Right lung (tissue), 5 donors: ENCODE results near the gene BMPR1B. TPM values are rescaled to one million over a fixed set of nuclear protein-coding genes. Genes with fewer than 3 reads are reported as not detected.

Experiments
- DNase-seq, 2 donors: peaks; one replicate each; pipeline ENCODE4 v3.0.0-alpha.2; 2013
- polyA plus RNA-seq, 5 donors: library from polyadenylated mRNA; unstranded; fragments of 120-200 nt; gene quantifications; one replicate each; pipeline versions ENCODE4 v1.2.1 to v1.2.3, GENCODE V29; 2013; ENCODE audit warnings: inconsistent platforms in 1 of 5, low replicate concordance in 1 of 5; ENCODE audit not compliant: insufficient read length in 5 of 5, insufficient read depth in 1 of 5

Gene BMPR1B
- polyA plus RNA-seq, 5 donors, result 0.73 to 1.8 (median 1.1) TPM

DNA sequence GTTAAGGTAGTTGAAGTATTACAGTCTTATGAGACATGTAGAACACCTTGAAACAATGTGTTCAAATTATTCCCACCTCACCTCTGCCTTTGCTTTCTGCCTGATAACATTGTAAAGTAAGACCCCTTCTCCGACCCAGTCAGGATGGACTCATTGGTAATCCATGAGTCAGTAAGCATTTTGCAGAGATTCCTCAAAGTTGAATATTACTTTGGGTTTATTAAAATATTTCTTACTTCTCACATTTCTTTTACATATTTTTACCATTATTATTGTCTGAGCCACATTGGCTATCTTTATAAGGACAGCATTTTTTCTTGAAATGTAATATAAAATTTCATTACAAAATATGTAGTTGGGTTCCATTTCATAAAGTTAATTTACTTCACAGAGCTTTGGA is 201.6 kb downstream of the BMPR1B start:
- no peak for DNase-seq

DNA sequence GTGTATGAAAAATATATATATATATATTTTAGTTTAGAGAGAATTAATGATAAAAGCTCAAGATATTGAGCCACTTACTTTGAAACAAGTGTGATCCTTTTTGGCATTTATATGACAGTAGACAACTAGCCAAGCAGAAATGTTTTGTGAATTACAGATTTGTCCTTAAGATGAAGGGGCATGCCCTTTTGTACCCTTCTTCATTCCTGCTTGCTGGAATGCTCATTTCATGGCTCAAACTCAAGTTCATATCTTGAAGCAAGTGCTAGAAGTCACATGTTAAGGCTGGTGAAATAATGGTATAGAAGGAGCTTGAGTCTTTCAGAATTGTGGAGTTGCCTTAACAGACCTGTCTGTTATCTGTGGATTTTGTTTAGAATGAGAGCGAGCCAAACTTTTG is 203.0 kb downstream of the BMPR1B start:
- DNase-seq, result no peak

DNA sequence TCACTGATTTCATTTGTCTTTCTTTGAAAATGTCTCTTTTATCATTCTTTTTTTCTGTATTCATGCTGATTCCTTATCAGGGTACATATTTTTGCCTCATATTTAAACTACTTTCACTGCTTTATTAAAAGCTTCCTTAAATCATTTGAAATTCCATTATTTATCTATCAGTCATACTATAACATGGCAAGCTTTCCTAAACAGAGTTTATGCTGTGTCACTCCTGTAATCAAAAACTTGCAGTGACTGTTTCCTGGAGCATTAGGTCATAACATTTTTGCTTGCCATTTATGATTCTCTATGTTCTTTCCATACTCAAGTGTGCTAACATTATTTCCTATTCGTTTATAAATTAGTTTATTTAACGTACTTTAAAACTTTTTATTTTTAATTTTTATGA is 203.7 kb downstream of the BMPR1B start:
- no peak for DNase-seq

DNA sequence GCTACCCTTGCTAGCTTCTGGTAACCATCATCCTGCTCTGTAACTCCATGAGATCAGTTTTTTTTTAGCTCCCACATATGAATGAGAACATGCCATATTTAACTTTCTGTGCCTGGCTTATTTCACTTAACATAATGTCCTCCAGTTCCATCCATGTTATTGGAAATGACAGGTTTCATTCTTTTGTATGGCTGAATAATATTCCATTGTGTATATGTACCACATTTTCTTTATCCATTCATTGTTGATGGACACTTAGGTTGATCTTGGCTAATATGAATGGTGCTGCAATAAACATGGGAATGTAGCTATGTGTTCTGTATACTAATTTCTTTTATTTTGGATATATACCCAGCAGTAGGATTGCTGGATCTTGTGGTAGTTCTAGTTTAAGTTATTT is 204.7 kb downstream of the BMPR1B start:
- DNase-seq, result no peak

DNA sequence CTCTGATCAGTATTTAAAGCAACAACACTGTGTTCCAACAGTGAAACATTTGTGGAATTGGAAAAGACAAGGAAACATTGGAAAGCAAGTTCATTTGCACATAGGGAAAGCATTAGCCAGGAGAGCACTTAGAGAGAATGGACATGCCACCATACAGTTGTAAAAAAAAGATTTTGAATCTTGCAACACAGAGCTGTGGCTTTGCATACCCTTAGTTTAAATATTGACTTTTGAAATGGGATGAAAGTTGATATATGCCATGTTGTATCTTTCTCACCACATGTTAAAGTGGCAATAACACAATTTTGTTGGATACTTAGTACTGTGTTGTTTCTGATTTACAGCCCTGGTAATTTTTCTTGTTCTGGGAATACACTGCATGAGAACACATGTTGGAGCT is 208.1 kb downstream of the BMPR1B start:
- DNase-seq, result no peak

DNA sequence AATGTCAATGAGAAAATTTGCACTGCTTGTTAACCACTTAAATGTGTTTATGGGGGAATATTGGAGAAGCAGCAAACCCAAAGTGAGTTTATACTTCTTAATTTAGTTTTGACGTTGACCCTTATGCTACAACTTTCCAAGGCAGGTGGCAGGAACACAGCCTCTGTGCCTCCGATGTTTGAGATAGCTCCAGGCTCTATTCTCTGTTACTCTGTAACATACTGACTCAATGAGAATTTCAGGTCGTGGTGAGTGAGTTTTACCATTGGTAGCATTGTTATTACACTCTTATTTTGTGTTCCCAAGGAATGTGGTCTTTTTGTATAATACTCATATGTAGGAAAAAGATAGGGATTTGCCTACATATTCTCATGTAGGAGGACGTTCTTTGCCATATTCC is 210.7 kb downstream of the BMPR1B start:
- DNase-seq, result no peak

DNA sequence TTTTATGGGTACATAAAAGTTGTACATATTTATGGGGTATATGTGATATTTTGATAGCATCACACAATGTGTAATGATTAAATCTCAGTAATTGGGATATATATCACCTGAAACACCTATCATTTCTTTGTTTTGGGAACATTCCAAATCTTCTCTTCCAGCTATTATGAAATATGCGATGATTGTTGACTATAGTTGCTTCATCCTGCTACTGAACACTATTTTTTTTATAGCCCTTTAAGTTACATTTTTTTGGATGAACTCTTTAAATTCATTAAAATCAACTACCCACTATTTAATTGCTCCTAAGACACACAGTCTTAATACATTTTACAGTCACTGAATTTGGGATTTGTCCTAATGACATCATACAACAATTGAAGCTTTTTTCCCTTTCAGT is 212.9 kb downstream of the BMPR1B start:
- DNase-seq, result no peak

DNA sequence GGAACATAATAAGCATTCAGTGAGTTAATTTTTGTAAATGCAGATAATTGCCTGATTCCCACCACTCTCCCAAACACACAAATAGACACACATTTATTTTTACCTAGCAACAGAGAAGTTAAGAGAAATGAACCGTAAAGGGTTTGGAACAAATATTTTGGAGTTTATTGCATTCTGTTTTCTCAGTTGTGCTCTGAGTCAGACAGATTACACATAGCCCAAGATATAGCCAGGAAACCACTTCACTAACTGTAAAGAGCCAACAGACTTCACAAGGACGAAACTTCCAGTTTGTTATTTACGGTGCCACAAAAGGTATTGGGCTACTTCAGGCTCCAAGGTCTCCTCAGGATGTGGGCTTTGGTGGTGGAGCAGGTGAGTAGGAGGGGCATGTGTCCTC is 217.0 kb downstream of the BMPR1B start:
- DNase-seq, result no peak

DNA sequence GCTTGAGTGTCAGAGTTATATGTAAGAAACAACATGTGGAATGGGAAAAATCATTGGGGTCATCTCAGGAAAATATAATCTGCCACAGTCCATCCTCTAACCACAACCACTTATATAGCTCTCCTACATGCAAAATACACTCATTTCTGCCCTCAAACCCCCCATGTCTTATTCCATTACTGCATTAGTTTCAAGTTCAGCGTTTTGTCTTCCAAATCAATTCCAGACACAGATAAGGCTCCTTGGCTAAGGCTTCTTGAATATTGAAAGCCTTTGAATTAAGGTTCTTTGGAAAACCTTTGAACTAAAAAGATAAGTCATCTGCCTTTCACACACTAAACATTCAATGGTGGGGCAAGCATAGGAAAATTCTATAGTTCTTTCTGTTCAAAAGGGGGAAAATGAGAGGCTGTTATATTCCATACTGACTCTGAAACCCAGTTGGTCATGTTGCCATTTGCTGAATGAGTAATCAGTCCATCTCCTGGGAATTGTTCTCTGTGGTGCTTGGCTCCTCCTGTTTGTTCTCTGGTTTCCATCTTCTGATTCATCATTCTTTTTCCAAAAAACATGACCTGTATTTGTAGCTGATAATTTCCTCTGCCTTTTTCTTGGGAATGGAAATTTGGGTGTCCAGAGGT is 218.7 kb downstream of the BMPR1B start:
- no peak for DNase-seq

DNA sequence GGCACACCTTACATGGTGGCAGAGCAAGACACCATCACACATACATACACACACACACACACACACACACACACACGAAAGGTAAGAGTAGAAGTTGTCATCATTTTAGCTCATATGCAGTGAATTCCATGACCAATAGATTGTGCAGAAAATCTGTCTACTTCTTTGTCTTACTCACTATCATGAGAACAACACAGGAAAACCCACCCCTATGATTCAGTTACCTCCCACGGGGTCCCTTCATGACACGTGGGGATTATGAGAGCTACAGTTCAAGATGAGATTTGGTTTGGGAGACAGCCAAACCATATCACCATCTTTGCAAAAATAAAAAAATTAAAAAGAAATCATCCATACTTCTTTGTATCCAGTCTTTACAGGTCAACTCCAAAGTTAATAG is 221.1 kb downstream of the BMPR1B start:
- no peak for DNase-seq

DNA sequence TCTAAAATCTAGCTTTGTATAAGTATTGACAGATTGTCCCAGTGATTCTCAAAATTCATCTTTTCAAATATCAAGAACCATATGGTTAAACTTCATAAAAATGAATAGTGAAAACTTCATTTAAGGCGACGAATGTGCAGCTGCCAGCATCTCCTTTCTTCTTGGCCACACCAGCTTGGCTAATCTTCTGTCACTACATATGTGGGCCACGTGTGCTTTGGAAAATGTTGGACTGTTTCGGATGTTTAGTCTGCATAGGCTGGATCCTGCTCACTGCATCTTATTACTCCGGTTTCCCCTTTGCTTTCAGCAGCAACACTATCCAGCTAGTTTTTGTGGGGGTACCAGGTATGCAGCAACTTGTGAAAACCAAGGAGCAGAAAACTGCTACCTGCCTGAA is 221.9 kb downstream of the BMPR1B start:
- no peak for DNase-seq

DNA sequence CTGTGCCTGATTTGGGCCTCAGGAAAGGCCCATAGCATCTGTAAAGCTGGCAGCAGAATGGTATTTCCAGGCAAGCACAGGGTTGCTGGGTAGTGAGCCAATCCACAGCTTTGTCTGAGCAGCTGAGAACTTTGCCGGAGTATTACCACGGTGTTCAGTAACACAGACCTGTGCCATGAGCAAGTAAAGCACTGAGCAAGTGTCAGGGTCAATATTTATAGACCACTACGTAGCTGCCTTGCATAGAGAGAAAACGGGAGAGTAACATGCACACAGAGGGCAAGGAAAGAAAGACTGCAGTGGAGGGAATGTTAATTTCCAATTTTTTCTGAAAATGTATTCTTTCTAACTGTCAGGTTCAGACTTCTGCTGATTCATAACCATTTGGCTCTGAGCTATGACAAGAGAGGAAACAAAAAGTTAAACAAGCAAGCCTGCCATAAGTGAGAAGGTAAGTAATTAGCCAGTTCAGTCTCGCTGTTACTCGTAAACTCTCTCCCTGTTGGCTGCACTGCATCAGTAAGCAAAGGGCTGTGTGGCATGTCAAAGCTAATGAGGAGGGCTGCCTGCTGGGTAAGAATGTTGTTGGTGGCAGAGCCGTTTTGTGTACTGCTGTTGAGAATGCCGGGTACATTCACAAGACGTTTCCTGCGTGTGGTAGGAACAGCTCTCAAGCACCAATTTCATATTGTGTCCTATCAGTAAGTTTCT is 238.1 kb downstream of the BMPR1B start:
- DNase-seq, result peak in 1 of 2 donors; percentile 4

DNA sequence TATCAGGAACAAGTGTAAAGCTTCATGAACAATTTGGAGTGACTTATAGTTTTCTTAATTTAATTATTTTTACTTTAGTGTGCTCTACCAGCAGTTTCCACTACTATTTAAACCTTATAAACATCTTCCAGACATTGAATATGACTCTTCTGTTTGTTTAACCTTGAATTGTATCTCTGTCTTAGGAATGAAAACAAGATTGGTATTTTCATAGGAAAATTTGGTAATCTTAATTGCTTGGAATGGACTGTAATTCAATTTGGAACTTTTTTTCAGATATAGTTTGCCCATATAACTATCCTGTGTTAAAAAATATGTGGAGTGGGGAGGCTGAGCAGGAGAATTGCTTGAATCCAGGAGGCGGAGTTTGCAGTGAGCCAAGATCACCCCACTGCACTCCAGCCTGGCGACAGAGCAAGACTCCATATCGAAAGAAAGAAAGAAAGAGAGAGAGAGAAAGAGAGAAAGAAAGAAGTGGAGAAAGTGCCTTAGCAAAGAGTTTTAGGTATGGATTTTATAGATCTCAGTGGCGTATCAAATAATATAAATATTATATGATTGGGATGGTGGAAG is 242.4 kb downstream of the BMPR1B start:
- no peak for DNase-seq

DNA sequence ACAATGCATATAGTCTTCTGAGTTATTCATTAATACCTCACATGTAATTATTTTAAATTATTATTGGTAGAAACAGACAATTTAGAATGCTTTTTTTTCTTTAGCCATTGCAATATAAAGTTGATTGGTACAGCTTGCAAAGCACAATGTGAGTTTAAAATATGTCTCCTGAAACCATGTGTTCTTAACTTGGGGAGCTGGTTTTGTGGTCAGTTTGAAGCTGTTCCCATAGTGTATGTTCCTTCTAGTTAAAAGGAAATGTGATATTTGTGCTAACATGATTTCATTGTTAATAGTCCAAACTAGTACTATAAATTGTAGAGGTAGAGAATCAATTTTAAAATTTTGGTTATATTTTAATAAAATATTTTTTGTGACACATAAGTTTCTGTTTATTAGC is 247.2 kb downstream of the BMPR1B start:
- DNase-seq, result no peak

DNA sequence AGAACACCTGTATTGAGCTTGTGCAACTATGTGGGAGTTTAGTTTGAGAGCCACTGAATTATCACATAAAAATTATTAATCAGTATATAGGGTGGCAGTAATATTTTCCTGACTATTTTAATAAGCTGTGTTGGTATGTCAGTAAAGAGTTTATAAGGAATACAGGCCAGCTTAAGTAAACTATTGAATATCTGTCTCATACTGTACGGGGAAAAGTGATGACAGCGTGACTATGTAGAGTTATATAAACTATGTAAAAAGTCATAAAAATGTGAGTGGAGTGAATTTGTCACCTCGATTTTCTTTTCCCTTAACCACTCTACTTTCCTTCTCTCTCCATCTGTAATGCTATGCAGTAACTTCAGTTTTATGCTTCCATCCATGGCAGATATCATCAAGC is 250.2 kb downstream of the BMPR1B start:
- DNase-seq, result no peak

DNA sequence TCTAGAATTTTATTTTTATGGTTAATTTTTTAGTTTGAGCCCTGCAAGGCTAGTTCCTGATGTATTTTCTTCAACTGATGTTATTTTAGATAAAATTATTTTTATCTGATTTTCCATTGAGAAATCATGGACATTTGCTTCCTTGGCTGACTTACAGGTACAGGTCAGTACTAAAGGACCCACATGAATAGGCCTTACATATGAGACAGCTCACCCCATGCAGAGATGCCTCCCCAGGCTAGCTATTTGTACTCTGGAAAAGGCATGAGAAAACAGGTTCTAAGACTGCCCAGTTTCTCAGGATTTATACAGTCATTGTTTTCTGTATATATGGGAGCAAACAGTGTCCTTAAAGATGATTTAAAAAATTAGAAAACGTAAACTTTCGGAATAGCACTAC is 255.5 kb downstream of the BMPR1B start:
- DNase-seq, result no peak

DNA sequence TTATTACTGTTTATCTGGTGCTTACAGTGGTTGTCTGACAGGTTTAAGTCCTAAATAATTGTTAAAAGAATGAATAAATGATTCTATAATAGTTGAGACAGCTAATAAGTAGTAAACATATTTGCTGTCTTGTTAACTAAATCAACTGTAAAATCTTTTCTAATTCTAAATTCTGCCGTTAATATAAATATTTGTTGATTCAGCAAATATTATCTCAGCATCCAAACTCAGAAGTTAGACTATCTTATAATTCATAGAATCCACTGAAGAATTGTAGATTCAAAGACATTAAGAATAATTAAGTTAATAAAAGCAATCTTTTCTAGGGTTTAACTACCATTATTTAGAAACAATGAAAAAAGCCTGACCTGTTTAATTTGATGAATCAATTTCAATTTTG is 256.3 kb downstream of the BMPR1B start:
- no peak for DNase-seq

DNA sequence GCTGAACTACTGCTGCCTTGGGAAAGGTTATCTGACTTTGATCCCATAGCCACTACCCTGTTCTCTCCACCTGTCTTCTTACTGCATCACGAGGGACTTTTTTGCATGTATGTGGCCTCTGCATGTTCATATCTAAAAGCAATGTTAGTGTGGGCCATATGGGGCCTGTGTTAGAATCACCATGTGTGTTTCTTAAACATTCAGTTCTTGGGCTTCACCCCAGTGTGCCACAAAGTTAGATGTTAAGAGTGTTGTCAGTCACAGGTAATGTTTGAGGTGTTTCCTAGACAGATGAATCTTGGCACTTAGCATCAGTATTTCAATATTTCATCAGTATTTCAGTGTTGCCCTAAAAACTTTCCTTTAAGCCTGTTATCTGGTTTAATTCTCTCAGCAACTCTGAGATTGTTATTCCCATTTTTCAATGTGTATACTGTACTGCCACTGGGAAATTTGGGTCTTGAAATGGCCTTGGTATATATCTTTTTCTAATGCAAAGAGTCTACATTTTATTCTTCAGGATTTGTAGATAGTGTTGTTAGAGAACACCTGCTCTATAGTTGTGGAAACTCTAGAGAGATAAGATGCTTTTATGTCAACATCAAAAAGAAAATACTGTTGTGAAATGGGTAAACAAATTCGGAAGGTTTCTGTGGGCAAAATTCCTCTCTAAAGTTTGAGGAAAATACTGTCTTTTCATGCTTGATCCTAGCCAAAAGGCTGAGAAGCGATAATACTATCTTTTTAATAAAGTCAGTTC is 259.7 kb downstream of the BMPR1B start:
- DNase-seq, result no peak

DNA sequence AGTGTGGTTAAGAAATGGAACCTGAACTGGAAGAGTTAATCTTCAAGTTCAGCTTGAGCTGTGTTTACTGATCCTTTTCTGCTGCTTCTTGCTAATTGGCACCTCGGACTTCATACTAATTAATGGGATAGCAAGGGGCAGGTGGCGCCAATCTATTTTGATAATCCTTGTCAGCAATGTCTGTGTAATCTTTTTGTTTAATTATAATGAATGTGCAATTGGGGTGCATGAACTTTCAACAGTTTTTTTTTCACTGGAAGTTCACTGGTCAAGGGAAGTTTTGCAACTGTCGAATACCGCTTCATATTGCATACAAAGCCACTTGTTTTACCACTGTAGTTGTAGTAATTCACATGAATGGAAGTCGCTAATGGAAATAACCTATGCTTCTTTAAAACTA is 261.0 kb downstream of the BMPR1B start:
- DNase-seq, result no peak

DNA sequence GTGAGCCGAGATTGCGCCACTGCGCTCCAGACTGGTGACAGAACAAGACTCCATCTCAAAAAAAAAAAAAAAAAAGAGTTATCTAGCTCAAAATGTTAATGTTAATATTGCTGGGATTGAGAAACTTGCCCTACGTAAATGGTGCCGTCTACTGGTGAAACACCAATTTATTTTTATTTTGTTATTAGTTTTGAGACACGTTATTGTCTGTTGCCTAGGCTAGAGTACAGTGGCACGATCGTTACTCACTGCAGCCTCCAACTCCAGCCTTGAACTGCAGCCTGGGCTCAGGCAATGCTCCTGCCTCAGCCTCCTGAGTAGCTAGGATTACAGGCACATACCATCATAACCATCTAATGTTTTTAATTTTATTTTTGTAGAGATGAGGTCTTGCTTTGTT is 262.8 kb downstream of the BMPR1B start:
- no peak for DNase-seq

DNA sequence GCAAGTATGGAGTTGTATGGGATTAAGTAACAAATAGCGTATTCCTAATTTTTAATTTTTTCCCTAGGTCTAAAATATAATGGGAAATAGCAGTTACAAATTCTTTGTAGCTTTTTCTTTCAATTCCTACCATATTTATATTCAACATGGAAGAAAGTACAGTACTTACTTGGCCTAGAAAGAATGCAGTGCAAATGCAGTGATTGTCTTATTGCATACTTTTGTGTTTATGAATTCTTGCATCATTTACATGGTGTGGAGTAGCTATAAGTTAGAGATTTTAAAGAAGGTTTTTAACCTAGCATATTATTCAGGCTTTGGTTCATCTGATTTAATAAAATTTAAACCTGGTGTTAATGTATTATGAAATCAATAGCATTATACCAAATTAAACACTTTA is 263.3 kb downstream of the BMPR1B start:
- DNase-seq, result no peak

DNA sequence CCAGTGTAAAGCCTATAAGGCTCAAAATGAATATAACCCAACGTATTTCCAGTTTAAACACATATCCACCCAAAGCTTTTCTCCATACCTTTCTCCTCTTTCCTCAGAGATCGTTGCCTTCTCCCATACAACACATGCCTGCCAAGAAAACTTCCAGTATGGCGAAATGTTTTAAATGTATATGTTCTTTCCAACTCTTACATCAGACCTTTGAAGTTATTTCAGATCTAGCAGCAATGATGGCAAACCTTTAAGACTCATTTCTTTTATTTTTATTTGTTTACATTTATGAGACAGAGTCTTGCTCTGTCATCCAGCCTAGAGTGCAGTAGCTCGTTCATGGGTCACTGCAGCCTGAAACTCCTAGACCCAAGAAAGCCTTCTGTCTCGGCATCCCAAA is 265.4 kb downstream of the BMPR1B start:
- DNase-seq, result no peak
